ENCODE results near the gene FOXP2. TPM values are rescaled to one million over a fixed set of nuclear protein-coding genes. Genes with fewer than 3 reads are reported as not detected.
"Not testable (repeated sequence)": the region's sequence is repeated elsewhere in the genome, so short reads cannot be mapped to it uniquely, and the experiment has no call there.

FOXP2 gene
- total and polyA plus RNA-seq, 10 donors = 0.09 to 5.9 (median 1.3) TPM

DNA sequence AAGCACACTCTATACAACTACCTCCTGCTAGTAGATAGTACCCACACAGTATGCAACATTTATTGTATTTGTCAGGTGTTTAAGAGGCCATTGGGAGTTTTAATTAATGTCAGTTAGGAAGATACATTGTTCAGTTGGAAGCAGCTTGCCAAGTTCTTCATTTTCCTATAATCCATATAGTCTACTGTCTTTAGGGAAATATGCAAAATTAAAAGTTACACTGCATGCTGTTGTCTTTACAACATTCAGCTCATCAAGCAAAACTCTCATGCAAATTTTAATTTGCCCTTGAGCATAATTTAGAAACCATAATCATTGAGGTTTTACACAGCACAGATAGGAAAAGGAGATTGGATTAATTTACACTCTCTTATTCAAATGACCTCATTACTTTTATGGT, 17.4 kb downstream of the FOXP2 start:
- H3K27me3 ChIP-seq (replicated peaks in 1 of 7) = no peaks in the 10 kb centered on the region
- H3K36me3 ChIP-seq = no peaks in the 10 kb centered on the region
- H3K4me1 ChIP-seq = no peaks in the 10 kb centered on the region
- no peak for DNase-seq
- no peaks in the 10 kb centered on the region for H3K9me3 ChIP-seq
- intact Hi-C loops (cut with DNase I; ENCODE audit: low total_unique reads) = no loop called here
- TF ChIP-seq POLR2AphosphoS5 (IDR thresholded peaks at IDR 0.05) (no peak), POLR2A (IDR thresholded peaks at IDR 0.05) (no peak)
- TF ChIP-seq, protein P1, sequence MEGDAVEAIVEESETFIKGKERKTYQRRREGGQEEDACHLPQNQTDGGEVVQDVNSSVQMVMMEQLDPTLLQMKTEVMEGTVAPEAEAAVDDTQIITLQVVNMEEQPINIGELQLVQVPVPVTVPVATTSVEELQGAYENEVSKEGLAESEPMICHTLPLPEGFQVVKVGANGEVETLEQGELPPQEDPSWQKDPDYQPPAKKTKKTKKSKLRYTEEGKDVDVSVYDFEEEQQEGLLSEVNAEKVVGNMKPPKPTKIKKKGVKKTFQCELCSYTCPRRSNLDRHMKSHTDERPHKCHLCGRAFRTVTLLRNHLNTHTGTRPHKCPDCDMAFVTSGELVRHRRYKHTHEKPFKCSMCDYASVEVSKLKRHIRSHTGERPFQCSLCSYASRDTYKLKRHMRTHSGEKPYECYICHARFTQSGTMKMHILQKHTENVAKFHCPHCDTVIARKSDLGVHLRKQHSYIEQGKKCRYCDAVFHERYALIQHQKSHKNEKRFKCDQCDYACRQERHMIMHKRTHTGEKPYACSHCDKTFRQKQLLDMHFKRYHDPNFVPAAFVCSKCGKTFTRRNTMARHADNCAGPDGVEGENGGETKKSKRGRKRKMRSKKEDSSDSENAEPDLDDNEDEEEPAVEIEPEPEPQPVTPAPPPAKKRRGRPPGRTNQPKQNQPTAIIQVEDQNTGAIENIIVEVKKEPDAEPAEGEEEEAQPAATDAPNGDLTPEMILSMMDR (IDR thresholded peaks at IDR 0.05 in 8 of 11, conservative IDR thresholded peaks at IDR 0.05 in 3 of 11) = no peak
- no peak overlapping the region for H3K4me3 ChIP-seq
- no peak overlapping the region for H3K27ac ChIP-seq

DNA sequence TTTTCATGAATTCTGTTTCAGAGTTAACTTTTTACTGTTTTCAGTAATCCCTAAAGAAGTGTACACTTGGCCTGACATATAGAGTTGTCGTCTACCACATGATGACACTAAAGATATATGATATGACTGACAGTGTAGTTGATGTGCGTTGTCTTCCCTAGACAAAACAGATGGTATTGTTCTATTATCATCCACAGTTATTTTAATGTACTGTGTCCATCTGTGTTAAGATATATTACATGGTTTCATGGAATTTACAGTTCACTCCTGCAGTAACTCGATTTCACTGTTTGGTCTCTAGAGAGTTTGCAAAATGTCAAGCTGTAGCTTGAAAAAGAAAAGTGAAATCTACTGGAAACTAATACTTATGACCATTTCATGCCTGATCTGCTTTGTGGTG, 18.1 kb downstream of the FOXP2 start:
- WGBS, 5 donors = 73 to 92% (median 85%) methylated on average over 3 of the region's 3 CpGs
- TF ChIP-seq, protein P1 (IDR thresholded peaks at IDR 0.05 in 8 of 11, conservative IDR thresholded peaks at IDR 0.05 in 3 of 11) = no peak
- TF ChIP-seq POLR2AphosphoS5 (IDR thresholded peaks at IDR 0.05) = no peak
- no peaks in the 10 kb centered on the region for H3K36me3 ChIP-seq

DNA sequence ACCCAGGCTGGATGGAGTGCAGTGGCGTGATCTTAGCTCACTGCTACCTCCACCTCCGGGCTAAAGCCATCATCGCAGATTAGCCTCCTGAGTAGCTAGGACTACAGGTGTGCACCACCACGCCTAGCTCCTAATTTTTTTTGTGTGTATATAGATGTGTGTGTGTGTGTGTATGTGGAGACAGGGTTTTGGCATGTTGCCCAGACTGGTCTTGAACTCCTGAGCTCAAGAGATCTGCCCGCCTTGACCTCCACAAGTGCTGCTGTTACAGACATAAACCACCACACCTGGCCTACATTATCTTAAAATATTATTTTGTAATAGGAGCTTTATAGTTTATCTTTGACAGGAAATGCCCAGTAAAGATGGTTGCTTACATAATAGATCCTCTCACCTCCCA, 25.0 kb downstream of the FOXP2 start:
- 84 to 92% (median 88%) methylated on average over 5 of the region's 5 CpGs for WGBS, 5 donors
- Histone ChIP-seq H3K4me3 (no peak overlapping the region), H3K4me1 (no peaks in the 10 kb centered on the region), H3K9me3 (peaks cover 0 to 16% (median 3%) of the 10 kb centered on the region in 8 donors), H3K27me3 (replicated peaks in 1 of 7) (no peaks in the 10 kb centered on the region), H3K27ac (no peak overlapping the region), H3K36me3 (no peaks in the 10 kb centered on the region)
- DNase-seq = no peak
- intact Hi-C loops (cut with DNase I; ENCODE audit: low total_unique reads) = no loop called here
- TF ChIP-seq, protein P1 (IDR thresholded peaks at IDR 0.05 in 8 of 11, conservative IDR thresholded peaks at IDR 0.05 in 3 of 11) = no peak
- TF ChIP-seq POLR2AphosphoS5 (IDR thresholded peaks at IDR 0.05) (no peak), POLR2A (IDR thresholded peaks at IDR 0.05) (no peak)

More for the DNA sequence above, 18.1 kb downstream of the FOXP2 start:
- Histone ChIP-seq H3K27ac (no peak overlapping the region), H3K4me3 (no peak overlapping the region), H3K27me3 (replicated peaks in 1 of 7) (no peaks in the 10 kb centered on the region), H3K4me1 (no peaks in the 10 kb centered on the region), H3K9me3 (no peaks in the 10 kb centered on the region)
- intact Hi-C loops (cut with DNase I; ENCODE audit: low total_unique reads) = no loop called here
- no peak for DNase-seq

DNA sequence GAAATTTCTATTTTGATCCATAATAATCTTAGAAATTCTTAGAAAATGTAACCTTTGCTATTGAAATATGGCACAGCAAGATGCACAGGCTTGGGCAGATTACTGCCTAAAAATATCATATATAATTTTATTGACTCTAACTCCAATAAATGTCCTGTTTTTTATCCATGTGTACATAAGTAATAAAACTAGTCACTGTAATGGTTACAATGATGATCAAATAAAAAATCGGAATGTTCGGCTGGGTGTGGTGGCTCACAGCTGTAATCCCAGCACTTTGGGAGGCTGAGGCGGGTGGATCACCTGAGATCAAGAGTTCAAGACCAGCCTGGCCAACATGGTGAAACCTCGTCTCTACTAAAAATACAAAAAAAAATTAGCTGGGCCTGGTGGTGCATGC, 26.3 kb downstream of the FOXP2 start:
- H3K36me3 ChIP-seq; H3K27ac ChIP-seq; H3K27me3 ChIP-seq (replicated peaks in 1 of 7); H3K4me3 ChIP-seq; H3K4me1 ChIP-seq; DNase-seq; intact Hi-C loops (cut with DNase I; ENCODE audit: low total_unique reads): not testable (repeated sequence)
- peaks cover 0 to 16% (median 3%) of the 10 kb centered on the region in 8 donors for H3K9me3 ChIP-seq
- 87 to 94% (median 93%) methylated on average over 4 of the region's 4 CpGs for WGBS, 5 donors

DNA sequence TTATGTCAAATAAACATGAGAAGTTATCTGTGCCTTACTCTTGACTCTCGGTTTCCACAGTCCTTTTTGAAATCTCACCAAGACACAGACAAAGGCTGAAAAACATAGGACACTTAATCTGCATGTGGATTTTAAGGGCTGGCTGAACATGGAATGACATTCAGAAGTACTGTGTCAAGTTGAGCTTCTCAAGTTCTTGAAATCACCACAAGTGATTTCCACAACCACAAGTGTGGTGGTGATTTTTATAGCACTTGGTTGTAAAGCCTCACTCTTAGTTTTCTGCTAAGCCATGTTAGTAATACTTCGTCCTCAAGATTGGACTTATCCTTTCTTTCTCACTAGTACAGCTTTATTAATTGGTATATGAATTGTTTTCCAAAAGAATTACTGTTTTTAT, 29.6 kb downstream of the FOXP2 start:
- Histone ChIP-seq H3K36me3 (no peaks in the 10 kb centered on the region), H3K27ac (no peak overlapping the region), H3K4me1 (no peaks in the 10 kb centered on the region), H3K4me3 (no peak overlapping the region), H3K27me3 (replicated peaks in 1 of 7) (no peaks in the 10 kb centered on the region), H3K9me3 (peaks cover 0 to 16% (median 3%) of the 10 kb centered on the region in 8 donors)
- DNase-seq = no peak
- intact Hi-C loops (cut with DNase I; ENCODE audit: low total_unique reads) = no loop called here
- 66 to 85% (median 78%) methylated on average over 2 of the region's 2 CpGs for WGBS, 5 donors
- TF ChIP-seq POLR2A (IDR thresholded peaks at IDR 0.05) (no peak), POLR2AphosphoS5 (IDR thresholded peaks at IDR 0.05) (no peak)
- TF ChIP-seq, protein P1 (IDR thresholded peaks at IDR 0.05 in 8 of 11, conservative IDR thresholded peaks at IDR 0.05 in 3 of 11) = no peak
